HG03354 (cell line): ENCODE measurements around the gene DOLPP1.

Source experiments
- ATAC-seq: cut with Tn5 transposase; IDR thresholded peaks from one replicate; pipeline ENCODE4 v1.9.1; 2021; ENCODE audit warnings: mild to moderate bottlenecking; ENCODE audit not compliant: unreplicated experiment, poor library complexity, severe bottlenecking

The DOLPP1 gene

GRCh38 chr9:129084087-129084486, 3.2 kb downstream of the DOLPP1 start:
- no peak for ATAC-seq

GRCh38 chr9:129089246-129089645, 8.3 kb downstream of the DOLPP1 start:
- ATAC-seq: no peak

GRCh38 chr9:129093602-129094386, 12.9 kb downstream of the DOLPP1 start:
- ATAC-seq: no peak

- ATAC-seq: no peak
Observed at GRCh38 chr9:129094387-129095169, 13.7 kb downstream of the DOLPP1 start.

- no peak for ATAC-seq
Observed at GRCh38 chr9:129095170-129095667, 14.3 kb downstream of the DOLPP1 start.

- no peak for ATAC-seq
Observed at GRCh38 chr9:129095908-129096307, 15.0 kb downstream of the DOLPP1 start.

GRCh38 chr9:129097671-129098306, 16.9 kb downstream of the DOLPP1 start:
- no peak for ATAC-seq

GRCh38 chr9:129098328-129098727, 17.4 kb downstream of the DOLPP1 start:
- ATAC-seq: no peak

- no peak for ATAC-seq
Observed at GRCh38 chr9:129100383-129101169, 19.7 kb downstream of the DOLPP1 start.

- ATAC-seq: no peak
Observed at GRCh38 chr9:129101279-129101678, 20.4 kb downstream of the DOLPP1 start.

- ATAC-seq: no peak
Observed at GRCh38 chr9:129102095-129102525, 21.2 kb downstream of the DOLPP1 start.

- no peak for ATAC-seq
Observed at GRCh38 chr9:129102791-129103594, 22.1 kb downstream of the DOLPP1 start.

GRCh38 chr9:129103595-129103965, 22.7 kb downstream of the DOLPP1 start:
- no peak for ATAC-seq

- no peak for ATAC-seq
Observed at GRCh38 chr9:129104051-129104450, 23.1 kb downstream of the DOLPP1 start.

GRCh38 chr9:129105857-129106694, 25.2 kb downstream of the DOLPP1 start:
- ATAC-seq: no peak

- ATAC-seq: no peak
Observed at GRCh38 chr9:129107651-129108050, 26.7 kb downstream of the DOLPP1 start.

GRCh38 chr9:129108083-129108804, 27.3 kb downstream of the DOLPP1 start:
- ATAC-seq: no peak
